ENCODE results near the gene MBD1. TPM values are rescaled to one million over a fixed set of nuclear protein-coding genes. Genes with fewer than 3 reads are reported as not detected.

The MBD1 gene
- total and polyA plus RNA-seq, 2 of the 13 experiments (the other 11 are each of a cell fraction or from before 2014, with no cell fraction given), result 25.5 to 28.6 TPM

DNA sequence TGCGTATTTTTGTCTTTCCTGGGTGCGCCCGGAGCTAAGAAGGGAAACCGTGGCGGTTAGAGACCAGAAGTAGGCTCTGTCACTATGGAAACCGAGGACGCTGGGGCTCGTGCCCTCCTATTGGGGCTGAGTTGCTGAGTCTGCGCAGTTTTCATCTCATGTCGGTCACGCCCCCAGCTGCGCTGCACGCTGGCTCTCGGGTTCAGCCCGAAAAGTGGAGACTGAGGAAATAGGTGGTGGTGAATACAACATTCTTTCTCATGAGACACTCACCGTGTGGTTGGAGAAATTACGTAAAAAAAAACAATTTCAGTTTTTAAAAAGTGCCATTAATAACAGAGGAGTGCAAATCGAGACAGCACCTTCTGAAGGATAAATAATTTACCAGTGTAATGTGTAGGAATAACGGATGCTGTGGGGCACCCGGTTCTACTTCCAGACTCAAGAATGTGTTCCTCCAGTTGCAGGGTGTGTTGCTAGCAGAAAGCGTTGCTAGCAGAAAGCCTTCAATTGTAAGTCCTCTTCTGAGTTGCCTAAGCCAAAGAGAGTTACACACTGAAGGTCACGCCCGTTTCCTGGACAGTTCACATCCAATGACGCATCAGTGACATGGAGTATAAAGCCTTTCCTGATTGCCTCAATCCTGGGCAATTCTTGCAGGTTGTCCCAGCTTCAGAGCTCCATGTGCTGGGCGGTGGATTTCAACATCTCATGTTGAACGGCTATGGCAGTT lies 26.6 kb upstream of the MBD1 start (continued):
- TF ChIP-seq JDP2 (CRISPR knock-in tag; IDR thresholded peaks at IDR 0.05; ENCODE audit: borderline replicate concordance) (no peak), ZNF577 (CRISPR knock-in tag; IDR thresholded peaks at IDR 0.05; ENCODE audit: borderline replicate concordance, low read depth) (no peak), BRCA1 (CRISPR knock-in tag; IDR thresholded peaks at IDR 0.05) (no peak), ZNF580 (CRISPR knock-in tag; IDR thresholded peaks at IDR 0.05; ENCODE audit: borderline replicate concordance, low read depth) (no peak), KLF15 (CRISPR knock-in tag; IDR thresholded peaks at IDR 0.05; ENCODE audit: borderline replicate concordance) (no peak), ZMAT3 (CRISPR knock-in tag; conservative IDR thresholded peaks at IDR 0.05) (no peak), HINFP (CRISPR knock-in tag; IDR thresholded peaks at IDR 0.05; ENCODE audit: low read depth) (no peak), ZNF772 (CRISPR knock-in tag; IDR thresholded peaks at IDR 0.05) (0 out of 2 replicates have a peak, but pooled peaks have one; percentile 58), SMARCE1 (IDR thresholded peaks at IDR 0.05; ENCODE audit: borderline replicate concordance) (no peak), MAZ (IDR thresholded peaks at IDR 0.05; ENCODE audit: borderline replicate concordance, low read depth, low read length) (no peak), MAZ (CRISPR knock-in tag; IDR thresholded peaks at IDR 0.05; ENCODE audit: low read depth) (0 out of 2 replicates have a peak, but pooled peaks have one; percentile 44), MAFG (CRISPR knock-in tag; IDR thresholded peaks at IDR 0.05) (no peak), RBM22 (optimal IDR thresholded peaks at IDR 0.05; ENCODE audit: low read length) (no peak), ARHGAP35 (CRISPR knock-in tag; IDR thresholded peaks at IDR 0.05; ENCODE audit: borderline replicate concordance) (no peak), MBD4 (IDR thresholded peaks at IDR 0.05; ENCODE audit: borderline replicate concordance, low read length) (no peak), NR2F6 (IDR thresholded peaks at IDR 0.05) (no peak), NR2F6 (CRISPR knock-in tag; IDR thresholded peaks at IDR 0.05) (0 out of 2 replicates have a peak, but pooled peaks have one; percentile 23), TBP (CRISPR knock-in tag; IDR thresholded peaks at IDR 0.05) (no peak)
- TF ChIP-seq, protein P1, sequence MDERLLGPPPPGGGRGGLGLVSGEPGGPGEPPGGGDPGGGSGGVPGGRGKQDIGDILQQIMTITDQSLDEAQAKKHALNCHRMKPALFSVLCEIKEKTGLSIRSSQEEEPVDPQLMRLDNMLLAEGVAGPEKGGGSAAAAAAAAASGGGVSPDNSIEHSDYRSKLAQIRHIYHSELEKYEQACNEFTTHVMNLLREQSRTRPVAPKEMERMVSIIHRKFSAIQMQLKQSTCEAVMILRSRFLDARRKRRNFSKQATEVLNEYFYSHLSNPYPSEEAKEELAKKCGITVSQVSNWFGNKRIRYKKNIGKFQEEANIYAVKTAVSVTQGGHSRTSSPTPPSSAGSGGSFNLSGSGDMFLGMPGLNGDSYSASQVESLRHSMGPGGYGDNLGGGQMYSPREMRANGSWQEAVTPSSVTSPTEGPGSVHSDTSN (CRISPR knock-in tag; IDR thresholded peaks at IDR 0.05), result peak; percentile 18; the same call in 1 of the 2 replicates
- TF ChIP-seq, protein P2, sequence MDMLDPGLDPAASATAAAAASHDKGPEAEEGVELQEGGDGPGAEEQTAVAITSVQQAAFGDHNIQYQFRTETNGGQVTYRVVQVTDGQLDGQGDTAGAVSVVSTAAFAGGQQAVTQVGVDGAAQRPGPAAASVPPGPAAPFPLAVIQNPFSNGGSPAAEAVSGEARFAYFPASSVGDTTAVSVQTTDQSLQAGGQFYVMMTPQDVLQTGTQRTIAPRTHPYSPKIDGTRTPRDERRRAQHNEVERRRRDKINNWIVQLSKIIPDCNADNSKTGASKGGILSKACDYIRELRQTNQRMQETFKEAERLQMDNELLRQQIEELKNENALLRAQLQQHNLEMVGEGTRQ (IDR thresholded peaks at IDR 0.05; ENCODE audit: low read depth, low read length), result no peak
- TF ChIP-seq, protein P2 (CRISPR knock-in tag; IDR thresholded peaks at IDR 0.05; ENCODE audit: borderline replicate concordance), result no peak
- TF ChIP-seq, protein P3, sequence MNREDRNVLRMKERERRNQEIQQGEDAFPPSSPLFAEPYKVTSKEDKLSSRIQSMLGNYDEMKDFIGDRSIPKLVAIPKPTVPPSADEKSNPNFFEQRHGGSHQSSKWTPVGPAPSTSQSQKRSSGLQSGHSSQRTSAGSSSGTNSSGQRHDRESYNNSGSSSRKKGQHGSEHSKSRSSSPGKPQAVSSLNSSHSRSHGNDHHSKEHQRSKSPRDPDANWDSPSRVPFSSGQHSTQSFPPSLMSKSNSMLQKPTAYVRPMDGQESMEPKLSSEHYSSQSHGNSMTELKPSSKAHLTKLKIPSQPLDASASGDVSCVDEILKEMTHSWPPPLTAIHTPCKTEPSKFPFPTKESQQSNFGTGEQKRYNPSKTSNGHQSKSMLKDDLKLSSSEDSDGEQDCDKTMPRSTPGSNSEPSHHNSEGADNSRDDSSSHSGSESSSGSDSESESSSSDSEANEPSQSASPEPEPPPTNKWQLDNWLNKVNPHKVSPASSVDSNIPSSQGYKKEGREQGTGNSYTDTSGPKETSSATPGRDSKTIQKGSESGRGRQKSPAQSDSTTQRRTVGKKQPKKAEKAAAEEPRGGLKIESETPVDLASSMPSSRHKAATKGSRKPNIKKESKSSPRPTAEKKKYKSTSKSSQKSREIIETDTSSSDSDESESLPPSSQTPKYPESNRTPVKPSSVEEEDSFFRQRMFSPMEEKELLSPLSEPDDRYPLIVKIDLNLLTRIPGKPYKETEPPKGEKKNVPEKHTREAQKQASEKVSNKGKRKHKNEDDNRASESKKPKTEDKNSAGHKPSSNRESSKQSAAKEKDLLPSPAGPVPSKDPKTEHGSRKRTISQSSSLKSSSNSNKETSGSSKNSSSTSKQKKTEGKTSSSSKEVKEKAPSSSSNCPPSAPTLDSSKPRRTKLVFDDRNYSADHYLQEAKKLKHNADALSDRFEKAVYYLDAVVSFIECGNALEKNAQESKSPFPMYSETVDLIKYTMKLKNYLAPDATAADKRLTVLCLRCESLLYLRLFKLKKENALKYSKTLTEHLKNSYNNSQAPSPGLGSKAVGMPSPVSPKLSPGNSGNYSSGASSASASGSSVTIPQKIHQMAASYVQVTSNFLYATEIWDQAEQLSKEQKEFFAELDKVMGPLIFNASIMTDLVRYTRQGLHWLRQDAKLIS (CRISPR knock-in tag; IDR thresholded peaks at IDR 0.05), result no peak

Data from HepG2 (cell line).